GM10266 (cell line): Measurements from ENCODE around the gene IAPP.

Experiments
- DNase-seq: peaks from one replicate; pipeline ENCODE4 v3.0.0; 2012; ENCODE audit errors: extremely low spot score
- CTCF ChIP-seq: IDR thresholded peaks from 2 replicates; pipeline ENCODE4 v1.5.1; 2012; ENCODE audit warnings: mild to moderate bottlenecking, low read depth; ENCODE audit not compliant: control insufficient read depth, insufficient read depth; ENCODE audit errors: missing control alignments

IAPP gene

GRCh38 chr12:21337453-21337852, 35.2 kb upstream of the IAPP start:
- DNase-seq, result no peak
- no peak for TF ChIP-seq CTCF

GRCh38 chr12:21337959-21338744, 34.5 kb upstream of the IAPP start:
- TF ChIP-seq CTCF, result no peak
- no peak for DNase-seq

- no peak for TF ChIP-seq CTCF
- no peak for DNase-seq
Observed at GRCh38 chr12:21339921-21340320, 32.8 kb upstream of the IAPP start.

- DNase-seq, result no peak
- TF ChIP-seq CTCF, result no peak
Observed at GRCh38 chr12:21340403-21340802, 32.3 kb upstream of the IAPP start.

GRCh38 chr12:21341769-21342168, 30.9 kb upstream of the IAPP start:
- TF ChIP-seq CTCF, result no peak
- DNase-seq, result no peak

- no peak for DNase-seq
Observed at GRCh38 chr12:21343636-21344035, 29.1 kb upstream of the IAPP start.

More at GRCh38 chr12:21343636-21344035, 29.1 kb upstream of the IAPP start:
- TF ChIP-seq CTCF, result no peak
